UCSD-AML1 (cell line): ENCODE measurements around the gene MPPE1.
"Not testable (repeated sequence)": the region's sequence is repeated elsewhere in the genome, so short reads cannot be mapped to it uniquely, and the experiment has no call there.

Experiments used
- DNase-seq: peaks from one replicate; lab custom pipeline; 2025; ENCODE audit not compliant: unreplicated experiment; lab: John Stamatoyannopoulos, UW

MPPE1 gene

GRCh38 chr18:11908182-11909060 lies at the start of gene MPPE1:
TSS of gene MPPE1 (minus strand) at chr18:11908317. CDS start at chr18:11897264, 11,053 bp downstream.
- DNase-seq: peak; percentile 90

GRCh38 chr18:11957636-11958035 lies 49.5 kb upstream of the MPPE1 start:
- no peak for DNase-seq

GRCh38 chr18:11956371-11957308 lies 48.5 kb upstream of the MPPE1 start:
- no peak for DNase-seq

GRCh38 chr18:11955239-11956029 lies 47.3 kb upstream of the MPPE1 start:
- DNase-seq: peak; percentile 22

GRCh38 chr18:11953113-11953512 lies 45.0 kb upstream of the MPPE1 start:
- DNase-seq: no peak

- DNase-seq: no peak
Observed at GRCh38 chr18:11951390-11951851, 43.3 kb upstream of the MPPE1 start.

GRCh38 chr18:11950824-11951223 lies 42.7 kb upstream of the MPPE1 start:
- no peak for DNase-seq

- no peak for DNase-seq
Observed at GRCh38 chr18:11948852-11949523, 40.9 kb upstream of the MPPE1 start.

- DNase-seq: peak; percentile 86
Observed at GRCh38 chr18:11947214-11948191, 39.4 kb upstream of the MPPE1 start.

- DNase-seq: no peak
Observed at GRCh38 chr18:11946756-11947155, 38.6 kb upstream of the MPPE1 start.

GRCh38 chr18:11945834-11946659 lies 37.9 kb upstream of the MPPE1 start:
- not testable (repeated sequence) for DNase-seq

GRCh38 chr18:11944786-11945185 lies 36.7 kb upstream of the MPPE1 start:
- DNase-seq: no peak

GRCh38 chr18:11944252-11944651 lies 36.1 kb upstream of the MPPE1 start:
- DNase-seq: no peak

- DNase-seq: no peak
Observed at GRCh38 chr18:11943551-11943950, 35.4 kb upstream of the MPPE1 start.

GRCh38 chr18:11940956-11941355 lies 32.8 kb upstream of the MPPE1 start:
- DNase-seq: no peak

- peak; percentile 59 for DNase-seq
Observed at GRCh38 chr18:11937874-11938478, 29.9 kb upstream of the MPPE1 start.

GRCh38 chr18:11932393-11932792 lies 24.3 kb upstream of the MPPE1 start:
- no peak for DNase-seq

- DNase-seq: no peak
Observed at GRCh38 chr18:11927497-11927896, 19.4 kb upstream of the MPPE1 start.
